ENCODE data around the gene PSMD3.

The PSMD3 gene

DNA sequence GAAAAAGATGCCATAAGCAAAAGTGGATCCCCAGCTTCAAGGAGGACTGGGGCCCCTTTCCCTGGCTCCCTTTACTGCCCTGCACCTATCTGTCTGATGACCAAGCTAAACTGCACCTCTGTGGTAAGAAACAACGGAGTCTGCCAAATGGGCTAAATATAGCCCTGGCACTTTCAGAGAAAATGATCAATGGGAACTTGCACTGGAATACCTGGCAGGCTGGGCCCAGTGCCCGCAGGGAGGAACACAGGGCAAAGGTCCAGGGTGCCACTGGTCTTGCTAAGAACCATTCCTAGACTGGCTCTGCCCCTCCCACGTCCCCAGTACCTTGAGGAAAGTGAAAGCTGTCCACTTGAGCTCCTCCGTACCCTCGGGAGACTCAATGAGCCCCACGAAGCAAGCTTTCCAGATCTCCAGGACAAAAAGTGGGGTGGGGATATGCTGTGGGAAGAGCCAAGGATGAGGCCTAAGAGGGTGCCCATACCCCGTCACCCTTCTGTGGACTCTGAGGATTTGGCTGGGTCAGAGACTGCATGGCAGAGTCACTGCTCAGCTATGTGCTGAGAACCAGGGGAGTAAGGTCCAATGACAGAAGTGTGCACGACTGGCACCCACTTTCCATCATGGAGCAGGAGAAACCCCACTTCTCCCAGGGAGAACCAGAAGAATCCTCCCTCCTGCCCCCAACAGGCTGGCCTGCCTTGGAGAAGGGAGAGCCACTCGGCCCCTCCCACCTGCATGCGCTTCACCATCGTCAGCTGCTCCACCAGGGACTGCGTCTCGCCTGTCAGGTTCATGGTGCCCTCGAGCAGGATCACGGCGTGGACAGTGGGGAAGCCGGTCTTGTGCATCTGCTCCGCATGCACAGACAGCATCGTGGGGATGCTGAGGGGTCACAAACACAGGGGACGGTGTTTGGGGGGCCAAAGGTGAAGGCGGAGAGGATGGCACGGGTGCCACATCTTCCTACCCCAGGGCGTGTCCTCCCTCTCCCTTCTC is 52.0 kb downstream of the PSMD3 start:
- TF ChIP-seq GATA2 (IDR thresholded peaks at IDR 0.05; ENCODE audit: low read depth, low read length), result no peak
- no peak for TF ChIP-seq GATA3 (IDR thresholded peaks at IDR 0.05; ENCODE audit: low read depth, low read length)

- TF ChIP-seq GATA2 (IDR thresholded peaks at IDR 0.05; ENCODE audit: low read depth, low read length) (no peak), GATA3 (IDR thresholded peaks at IDR 0.05; ENCODE audit: low read depth, low read length) (no peak)
These were observed 52.7 kb downstream of the PSMD3 start for GRCh38 chr17:40033339-40033738.

GRCh38 chr17:40034426-40035161 is 54.0 kb downstream of the PSMD3 start:
- no peak for TF ChIP-seq GATA2 (IDR thresholded peaks at IDR 0.05; ENCODE audit: low read depth, low read length)
- no peak for TF ChIP-seq GATA3 (IDR thresholded peaks at IDR 0.05; ENCODE audit: low read depth, low read length)

DNA sequence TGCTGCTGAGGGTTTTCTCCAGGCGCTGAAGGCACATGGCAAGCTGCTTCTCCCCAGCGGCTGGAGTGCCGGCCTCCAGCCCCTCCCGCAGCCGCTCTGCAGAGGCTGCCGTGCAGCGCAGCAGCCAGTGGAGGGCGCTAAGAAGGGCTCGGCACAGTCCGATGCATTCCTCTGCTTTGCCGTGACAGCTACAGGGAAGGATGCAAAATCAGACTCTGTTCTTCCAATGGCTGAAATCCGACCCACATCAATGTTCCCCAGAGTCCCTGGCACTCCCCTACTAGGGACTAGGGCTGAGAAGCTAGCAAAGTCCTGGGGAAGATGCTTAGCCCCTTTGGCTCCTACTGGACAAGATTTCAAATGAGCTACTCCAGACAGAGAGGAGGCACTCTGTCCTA is 54.6 kb downstream of the PSMD3 start:
- TF ChIP-seq GATA2 (IDR thresholded peaks at IDR 0.05; ENCODE audit: low read depth, low read length) (no peak), GATA3 (IDR thresholded peaks at IDR 0.05; ENCODE audit: low read depth, low read length) (no peak)

GRCh38 chr17:40038882-40039513 is 58.4 kb downstream of the PSMD3 start:
- no peak for TF ChIP-seq GATA3 (IDR thresholded peaks at IDR 0.05; ENCODE audit: low read depth, low read length)
- TF ChIP-seq GATA2 (IDR thresholded peaks at IDR 0.05; ENCODE audit: low read depth, low read length), result peak; percentile 64; the same call in 1 of the 2 replicates

DNA sequence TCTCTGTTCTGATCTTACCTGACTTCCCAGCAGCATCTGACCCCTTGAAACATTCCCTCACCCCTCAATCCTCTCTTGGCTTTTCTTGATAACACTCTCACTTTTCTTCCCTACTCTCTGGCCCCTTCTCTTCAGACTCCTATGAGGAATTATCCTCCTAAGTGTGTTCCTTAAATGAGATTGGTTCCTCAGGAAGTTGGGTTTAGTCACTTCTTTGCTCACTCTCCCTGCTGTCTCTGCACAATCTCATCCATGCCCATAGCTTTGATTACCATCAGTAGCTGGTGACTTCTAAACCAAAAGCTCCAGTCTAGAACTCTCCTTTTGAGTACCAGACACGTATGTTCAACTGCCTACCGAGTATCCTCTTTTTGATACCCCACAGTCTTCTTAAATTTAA is 60.6 kb downstream of the PSMD3 start:
- TF ChIP-seq GATA2 (IDR thresholded peaks at IDR 0.05; ENCODE audit: low read depth, low read length) (no peak), GATA3 (IDR thresholded peaks at IDR 0.05; ENCODE audit: low read depth, low read length) (no peak)

Data from SH-SY5Y (cell line).